IPS-18c (cell line): Measurements from ENCODE around the gene ZMYND19.
"Not testable (repeated sequence)": the region's sequence is repeated elsewhere in the genome, so short reads cannot be mapped to it uniquely, and the experiment has no call there.

ENCODE experiments used
- H3K4me3 ChIP-seq: 2 replicates; pipeline ENCODE4 v1.7.0; 2013; ENCODE audit warnings: low read depth, mild to moderate bottlenecking, low read length, moderate library complexity; ENCODE audit not compliant: insufficient read depth
- H3K9me3 ChIP-seq: one replicate; pipeline ENCODE4 v1.6.1; 2013; ENCODE audit warnings: mild to moderate bottlenecking, low read length, moderate library complexity; ENCODE audit not compliant: control insufficient read depth, insufficient read depth

The ZMYND19 gene

GRCh38 chr9:137550958-137551263 is 39.4 kb downstream of the ZMYND19 start:
- not testable (repeated sequence) for H3K9me3 ChIP-seq
- H3K4me3 ChIP-seq = peak overlapping the region; percentile 49

- H3K9me3 ChIP-seq = peaks cover 4% of the 10 kb centered on the region
- H3K4me3 ChIP-seq = peak within 1 kb of the TSS; percentile 49
These were observed 40.1 kb downstream of the ZMYND19 start, which contains the start of gene PNPLA7 for GRCh38 chr9:137550231-137550621. PNPLA7 (minus strand) TSS chr9:137550402; CDS start chr9:137550197, 205 bp downstream.

GRCh38 chr9:137547687-137548543 is 42.4 kb downstream of the ZMYND19 start:
- Histone ChIP-seq H3K9me3 (peaks cover 4% of the 10 kb centered on the region), H3K4me3 (no peak overlapping the region)

GRCh38 chr9:137545123-137545522 is 45.2 kb downstream of the ZMYND19 start:
- peaks cover 4% of the 10 kb centered on the region for H3K9me3 ChIP-seq

GRCh38 chr9:137544176-137544760 is 46.0 kb downstream of the ZMYND19 start:
- no peak overlapping the region for H3K4me3 ChIP-seq

More at GRCh38 chr9:137545123-137545522, 45.2 kb downstream of the ZMYND19 start:
- no peak overlapping the region for H3K4me3 ChIP-seq

GRCh38 chr9:137543237-137543963 is 46.9 kb downstream of the ZMYND19 start:
- H3K4me3 ChIP-seq = no peak overlapping the region
- H3K9me3 ChIP-seq = peaks cover 4% of the 10 kb centered on the region

More at GRCh38 chr9:137544176-137544760, 46.0 kb downstream of the ZMYND19 start:
- H3K9me3 ChIP-seq = peaks cover 4% of the 10 kb centered on the region

GRCh38 chr9:137542486-137542885 is 47.8 kb downstream of the ZMYND19 start:
- H3K9me3 ChIP-seq = peaks cover 4% of the 10 kb centered on the region
- no peak overlapping the region for H3K4me3 ChIP-seq

- no peak overlapping the region for H3K4me3 ChIP-seq
These were observed 49.8 kb downstream of the ZMYND19 start for GRCh38 chr9:137540536-137540935.

GRCh38 chr9:137538058-137538457 is 52.3 kb downstream of the ZMYND19 start:
- Histone ChIP-seq H3K4me3 (no peak overlapping the region), H3K9me3 (no peaks in the 10 kb centered on the region)

More at GRCh38 chr9:137540536-137540935, 49.8 kb downstream of the ZMYND19 start:
- no peaks in the 10 kb centered on the region for H3K9me3 ChIP-seq

GRCh38 chr9:137536594-137537131 is 53.6 kb downstream of the ZMYND19 start:
- not testable (repeated sequence) for H3K4me3 ChIP-seq, H3K9me3 ChIP-seq

- H3K4me3 ChIP-seq = no peak overlapping the region
- no peaks in the 10 kb centered on the region for H3K9me3 ChIP-seq
These were observed 55.2 kb downstream of the ZMYND19 start for GRCh38 chr9:137535120-137535428.

- no peak overlapping the region for H3K4me3 ChIP-seq
- no peaks in the 10 kb centered on the region for H3K9me3 ChIP-seq
These were observed 55.8 kb downstream of the ZMYND19 start for GRCh38 chr9:137534256-137535119.

- not testable (repeated sequence) for H3K9me3 ChIP-seq, H3K4me3 ChIP-seq
These were observed 57.3 kb downstream of the ZMYND19 start for GRCh38 chr9:137532891-137533468.
